ENCODE results near the gene MAGEF1.
A peak's percentile ranks its signal among the peaks of the same experiment; 100 is the strongest.
"Not testable (repeated sequence)": the region's sequence is repeated elsewhere in the genome, so short reads cannot be mapped to it uniquely, and the experiment has no call there.

Gene MAGEF1

DNA sequence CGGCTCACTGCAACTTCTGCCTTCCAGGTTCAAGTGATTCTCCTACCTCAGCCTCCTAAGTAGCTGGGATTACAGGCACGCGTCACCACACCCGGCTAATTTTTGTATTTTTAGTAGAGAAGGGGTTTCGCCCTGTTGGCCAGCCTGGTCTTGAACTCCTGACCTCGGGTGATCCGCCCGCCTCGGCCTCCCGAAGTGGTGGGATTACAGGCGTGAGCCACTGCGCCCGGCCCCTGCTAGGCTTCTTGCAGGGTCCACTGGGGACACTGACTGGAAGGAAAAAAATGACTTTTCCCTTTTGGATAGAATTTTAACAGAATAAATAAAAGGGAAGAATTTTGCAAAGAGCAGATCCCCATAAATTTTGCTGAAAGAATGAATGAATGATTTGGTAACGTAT is 17.3 kb upstream of the MAGEF1 start:
- H3K27ac ChIP-seq (ENCODE audit: low read length); H3K27me3 ChIP-seq (ENCODE audit: insufficient read depth, low read length): not testable (repeated sequence)

DNA sequence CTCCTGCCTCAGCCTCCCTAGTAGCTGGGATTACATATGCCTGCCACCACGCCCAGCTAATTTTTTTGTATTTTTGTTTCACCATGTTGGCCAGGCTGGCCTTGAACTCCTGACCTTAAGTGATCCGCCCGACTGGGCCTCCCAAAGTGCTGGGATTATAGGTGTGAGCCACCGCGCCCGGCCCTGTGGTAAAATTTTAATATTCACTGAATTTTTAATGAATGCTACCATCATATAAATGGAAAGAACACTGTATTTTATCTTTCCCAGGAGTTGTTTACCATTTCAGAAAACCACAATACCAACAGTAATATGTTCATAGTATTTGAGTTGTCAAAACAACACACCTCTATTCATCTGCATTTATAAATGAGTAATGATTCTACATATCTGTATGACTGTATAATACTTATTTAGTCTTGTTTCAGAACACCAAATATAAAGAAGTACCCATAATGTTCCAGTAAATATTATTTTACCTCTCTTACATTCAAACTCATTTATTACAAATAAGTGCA is 16.2 kb upstream of the MAGEF1 start:
- H3K4me1 ChIP-seq (ENCODE audit: insufficient read depth, low read length): no peaks in the 10 kb centered on the region

More for the DNA sequence above, 17.3 kb upstream of the MAGEF1 start:
- H3K9ac ChIP-seq (ENCODE audit: low read depth, low read length); H3K4me3 ChIP-seq (ENCODE audit: low read length); H3K36me3 ChIP-seq (ENCODE audit: insufficient read depth, low read depth, low read length); H3K4me1 ChIP-seq (ENCODE audit: insufficient read depth, low read length); H3K9me3 ChIP-seq (ENCODE audit: insufficient read depth, low read depth, low read length): not testable (repeated sequence)

DNA sequence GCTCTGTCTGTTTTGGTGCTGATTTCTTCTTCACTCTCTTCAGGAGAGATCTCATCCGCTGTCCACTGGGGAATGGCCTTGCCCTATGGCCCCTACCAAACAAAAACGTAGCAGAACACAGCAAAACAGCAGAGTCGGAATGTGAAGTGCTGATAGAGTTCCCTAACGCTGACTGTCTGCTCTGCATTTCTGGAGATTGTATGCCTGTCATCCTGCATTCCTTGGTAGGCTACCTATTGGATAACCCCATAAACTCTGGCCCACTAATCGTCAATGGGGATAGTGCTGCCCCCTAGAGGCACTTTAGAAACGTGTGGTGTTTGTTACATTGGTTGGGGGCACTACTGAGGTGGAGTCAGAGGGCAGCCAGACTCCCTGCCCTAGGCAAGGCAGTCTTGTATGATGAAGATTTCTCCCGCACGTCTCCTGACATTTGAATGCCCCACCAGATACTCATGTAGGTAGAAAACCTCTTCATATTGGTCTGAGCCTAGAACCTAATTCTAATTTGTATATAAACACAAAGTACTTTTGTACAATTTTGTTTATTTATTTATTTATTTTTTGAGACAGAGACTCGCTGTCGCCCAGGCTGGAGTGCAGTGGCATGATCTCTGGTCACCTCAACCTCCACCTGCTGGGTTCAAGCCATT is 15.6 kb upstream of the MAGEF1 start:
- no peak overlapping the region for H3K27ac ChIP-seq (ENCODE audit: low read length)
- no peak overlapping the region for H3K4me3 ChIP-seq (ENCODE audit: low read length)
- H3K36me3 ChIP-seq (ENCODE audit: insufficient read depth, low read depth, low read length): no peaks in the 10 kb centered on the region
- no peaks in the 10 kb centered on the region; the same call in 1 of the 2 replicates for H3K27me3 ChIP-seq (ENCODE audit: insufficient read depth, low read length)
- H3K9ac ChIP-seq (ENCODE audit: low read depth, low read length): no peak overlapping the region
- no peaks in the 10 kb centered on the region for H3K4me1 ChIP-seq (ENCODE audit: insufficient read depth, low read length)
- H3K9me3 ChIP-seq (ENCODE audit: insufficient read depth, low read depth, low read length): no peaks in the 10 kb centered on the region

More for the DNA sequence above, 16.2 kb upstream of the MAGEF1 start:
- H3K4me3 ChIP-seq (ENCODE audit: low read length): no peak overlapping the region
- no peaks in the 10 kb centered on the region for H3K36me3 ChIP-seq (ENCODE audit: insufficient read depth, low read depth, low read length)
- H3K9me3 ChIP-seq (ENCODE audit: insufficient read depth, low read depth, low read length): no peaks in the 10 kb centered on the region
- no peak overlapping the region for H3K9ac ChIP-seq (ENCODE audit: low read depth, low read length)
- no peak overlapping the region for H3K27ac ChIP-seq (ENCODE audit: low read length)
- H3K27me3 ChIP-seq (ENCODE audit: insufficient read depth, low read length): no peaks in the 10 kb centered on the region; the same call in 1 of the 2 replicates

DNA sequence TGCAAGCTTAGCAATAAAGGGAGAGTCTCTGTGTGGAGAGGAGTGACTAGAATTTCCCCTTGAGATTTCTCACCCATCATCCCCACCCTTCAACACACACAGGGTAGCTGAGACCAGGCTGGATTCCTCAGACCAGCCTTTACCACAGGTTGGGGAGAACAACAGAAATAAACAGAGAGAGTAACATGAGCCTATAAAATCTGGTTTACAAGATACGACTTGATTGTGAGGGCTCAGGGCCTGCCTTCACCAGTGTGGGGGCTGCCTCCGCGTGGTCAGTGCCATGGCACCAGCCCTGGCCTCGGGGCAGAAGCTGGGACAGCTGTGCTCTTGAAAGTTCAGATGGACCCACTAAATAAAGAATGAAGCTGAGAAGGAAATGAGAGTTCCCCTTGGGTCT is 14.6 kb upstream of the MAGEF1 start:
- Histone ChIP-seq H3K4me3 (ENCODE audit: low read length) (no peak overlapping the region), H3K4me1 (ENCODE audit: insufficient read depth, low read length) (no peaks in the 10 kb centered on the region), H3K27me3 (ENCODE audit: insufficient read depth, low read length) (no peaks in the 10 kb centered on the region; the same call in 1 of the 2 replicates), H3K27ac (ENCODE audit: low read length) (no peak overlapping the region), H3K9me3 (ENCODE audit: insufficient read depth, low read depth, low read length) (no peaks in the 10 kb centered on the region), H3K36me3 (ENCODE audit: insufficient read depth, low read depth, low read length) (no peaks in the 10 kb centered on the region), H3K9ac (ENCODE audit: low read depth, low read length) (no peak overlapping the region)

DNA sequence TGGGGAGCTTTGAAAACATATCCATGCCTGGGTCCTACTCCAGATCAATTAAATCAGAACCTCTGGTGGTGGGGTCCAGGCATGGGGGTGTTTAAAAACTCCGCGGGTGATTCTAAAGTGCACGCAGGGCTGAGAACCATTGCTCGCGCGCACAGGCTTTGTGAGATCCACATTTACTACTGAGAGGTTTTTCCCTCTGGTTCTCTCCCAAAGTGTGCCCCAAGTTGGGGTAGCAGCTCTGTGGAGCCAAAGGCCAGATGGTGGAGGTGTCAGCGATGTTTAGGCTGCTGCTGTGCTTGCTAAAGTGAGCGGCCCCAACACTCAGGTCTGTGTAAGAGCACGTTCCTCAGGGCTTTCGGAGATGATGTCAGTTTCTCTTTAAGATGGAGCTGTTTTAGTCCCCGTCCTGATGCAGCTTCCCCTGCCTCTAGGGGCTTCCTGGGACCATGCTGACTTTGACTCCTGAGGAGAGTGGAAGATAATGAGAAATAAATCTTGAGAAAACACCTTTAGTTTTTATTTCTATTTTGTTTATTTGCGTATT is 13.4 kb upstream of the MAGEF1 start:
- no peaks in the 10 kb centered on the region for H3K36me3 ChIP-seq (ENCODE audit: insufficient read depth, low read depth, low read length)
- no peaks in the 10 kb centered on the region for H3K4me1 ChIP-seq (ENCODE audit: insufficient read depth, low read length)
- H3K27me3 ChIP-seq (ENCODE audit: insufficient read depth, low read length): no peaks in the 10 kb centered on the region
- H3K4me3 ChIP-seq (ENCODE audit: low read length): no peak overlapping the region
- H3K27ac ChIP-seq (ENCODE audit: low read length): no peak overlapping the region
- H3K9ac ChIP-seq (ENCODE audit: low read depth, low read length): no peak overlapping the region
- no peaks in the 10 kb centered on the region for H3K9me3 ChIP-seq (ENCODE audit: insufficient read depth, low read depth, low read length)

DNA sequence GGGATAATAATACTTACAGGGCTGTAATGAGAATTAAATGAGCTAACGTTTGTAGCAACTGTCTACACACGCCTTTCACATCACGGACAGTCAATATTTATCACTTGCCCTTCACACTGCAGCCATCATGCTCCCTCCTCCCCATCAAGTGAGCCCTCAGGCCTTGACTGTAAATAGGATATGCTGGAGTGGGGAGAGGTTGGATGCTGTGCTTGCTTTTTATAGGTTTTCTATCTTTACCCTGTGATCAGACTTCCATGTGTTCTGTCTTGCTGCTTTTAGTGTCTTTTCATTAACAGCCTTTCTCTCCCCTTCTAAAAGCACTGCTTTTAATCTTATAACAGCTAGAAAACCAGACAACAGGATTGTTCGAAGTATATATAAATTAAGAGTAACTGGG is 12.8 kb upstream of the MAGEF1 start:
- H3K27me3 ChIP-seq (ENCODE audit: insufficient read depth, low read length): no peaks in the 10 kb centered on the region
- H3K4me1 ChIP-seq (ENCODE audit: insufficient read depth, low read length): no peaks in the 10 kb centered on the region
- no peak overlapping the region for H3K4me3 ChIP-seq (ENCODE audit: low read length)
- no peaks in the 10 kb centered on the region for H3K36me3 ChIP-seq (ENCODE audit: insufficient read depth, low read depth, low read length)
- H3K9me3 ChIP-seq (ENCODE audit: insufficient read depth, low read depth, low read length): no peaks in the 10 kb centered on the region
- no peak overlapping the region for H3K27ac ChIP-seq (ENCODE audit: low read length)
- H3K9ac ChIP-seq (ENCODE audit: low read depth, low read length): no peak overlapping the region

DNA sequence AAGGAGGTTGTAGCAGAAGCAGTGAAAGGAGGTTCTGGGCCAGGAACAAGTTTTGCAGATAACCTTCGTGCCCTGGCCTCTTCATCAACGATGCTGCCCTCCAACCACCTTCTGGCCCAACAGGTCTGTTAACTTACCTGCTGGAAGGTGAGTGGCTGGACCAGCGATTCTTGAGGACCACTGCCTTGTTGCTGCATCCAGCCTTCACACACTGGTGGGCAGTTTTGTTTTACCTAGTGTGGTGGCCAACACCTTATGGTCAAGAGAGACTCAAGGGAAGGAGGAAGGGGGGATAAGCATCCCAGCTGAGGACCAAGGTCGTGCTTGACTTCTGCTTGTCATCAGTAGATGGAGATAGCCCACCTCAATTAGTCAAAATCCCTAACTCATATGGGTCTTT is 7.8 kb upstream of the MAGEF1 start:
- Histone ChIP-seq H3K4me1 (ENCODE audit: insufficient read depth, low read length) (peaks cover 17% of the 10 kb centered on the region; the same call in 1 of the 2 replicates), H3K36me3 (ENCODE audit: insufficient read depth, low read depth, low read length) (no peaks in the 10 kb centered on the region), H3K27ac (ENCODE audit: low read length) (no peak overlapping the region), H3K27me3 (ENCODE audit: insufficient read depth, low read length) (no peaks in the 10 kb centered on the region), H3K4me3 (ENCODE audit: low read length) (no peak overlapping the region), H3K9me3 (ENCODE audit: insufficient read depth, low read depth, low read length) (no peaks in the 10 kb centered on the region), H3K9ac (ENCODE audit: low read depth, low read length) (no peak overlapping the region)

DNA sequence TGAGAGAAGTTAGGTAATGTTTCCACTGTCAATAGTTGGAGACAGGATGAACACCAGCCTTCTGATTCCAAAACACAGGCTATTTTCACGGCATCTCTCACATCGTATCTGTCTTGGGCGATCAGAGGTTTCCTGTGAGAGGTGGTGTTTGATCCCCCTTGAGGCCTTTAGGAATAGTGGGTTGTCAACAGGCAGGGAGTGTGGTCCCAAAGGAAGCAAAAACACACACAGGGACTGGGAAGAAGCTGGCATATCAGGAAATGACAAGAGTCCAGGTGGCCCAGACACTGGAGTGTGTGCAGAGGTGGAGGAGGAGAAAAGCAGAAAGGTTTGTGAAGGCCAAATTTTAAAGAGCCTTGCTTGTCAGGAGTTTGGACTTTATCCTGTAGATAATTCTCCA is 6.6 kb upstream of the MAGEF1 start:
- no peaks in the 10 kb centered on the region for H3K27me3 ChIP-seq (ENCODE audit: insufficient read depth, low read length)
- no peak overlapping the region for H3K9ac ChIP-seq (ENCODE audit: low read depth, low read length)
- no peaks in the 10 kb centered on the region for H3K36me3 ChIP-seq (ENCODE audit: insufficient read depth, low read depth, low read length)
- no peak overlapping the region for H3K4me3 ChIP-seq (ENCODE audit: low read length)
- no peak overlapping the region for H3K27ac ChIP-seq (ENCODE audit: low read length)
- no peaks in the 10 kb centered on the region for H3K9me3 ChIP-seq (ENCODE audit: insufficient read depth, low read depth, low read length)
- H3K4me1 ChIP-seq (ENCODE audit: insufficient read depth, low read length): peaks cover 17% of the 10 kb centered on the region; the same call in 1 of the 2 replicates

DNA sequence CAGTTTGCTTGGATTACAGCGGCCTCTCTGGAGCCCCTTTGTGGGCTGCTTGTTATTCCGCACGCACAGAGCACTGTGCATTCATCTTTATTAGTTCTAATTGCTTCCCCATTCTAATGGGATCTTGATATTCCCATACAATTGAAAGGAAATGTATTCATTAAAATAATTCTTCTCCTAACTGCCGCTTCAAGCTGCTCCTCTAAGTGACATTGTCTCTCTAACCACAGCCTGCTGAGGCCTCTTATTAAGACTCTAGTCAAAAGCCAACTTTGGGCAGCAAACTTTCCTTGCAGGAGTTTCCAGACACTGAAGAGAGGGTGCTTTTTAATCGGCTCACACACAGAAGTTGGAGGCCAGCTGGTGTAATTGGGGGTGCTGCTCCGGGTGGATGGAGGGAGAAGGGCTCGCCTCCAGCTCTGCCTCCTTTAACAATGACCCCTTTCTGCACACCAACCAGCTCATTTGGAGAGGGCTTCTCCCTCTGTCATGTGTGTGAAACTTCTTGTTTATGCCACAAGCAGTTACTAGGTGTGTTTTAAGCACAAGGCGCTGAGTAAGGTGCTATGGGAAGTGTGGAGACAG is 5.6 kb upstream of the MAGEF1 start:
- peak overlapping the region; percentile 11; the same call in 1 of the 2 replicates for H3K9ac ChIP-seq (ENCODE audit: low read depth, low read length)
- no peaks in the 10 kb centered on the region for H3K27me3 ChIP-seq (ENCODE audit: insufficient read depth, low read length)
- H3K4me1 ChIP-seq (ENCODE audit: insufficient read depth, low read length): peaks cover 19% of the 10 kb centered on the region; the same call in 1 of the 2 replicates
- no peak overlapping the region for H3K27ac ChIP-seq (ENCODE audit: low read length)
- peak overlapping the region; percentile 41; the same call in 1 of the 2 replicates for H3K4me3 ChIP-seq (ENCODE audit: low read length)
- H3K9me3 ChIP-seq (ENCODE audit: insufficient read depth, low read depth, low read length): no peaks in the 10 kb centered on the region
- no peaks in the 10 kb centered on the region for H3K36me3 ChIP-seq (ENCODE audit: insufficient read depth, low read depth, low read length)

DNA sequence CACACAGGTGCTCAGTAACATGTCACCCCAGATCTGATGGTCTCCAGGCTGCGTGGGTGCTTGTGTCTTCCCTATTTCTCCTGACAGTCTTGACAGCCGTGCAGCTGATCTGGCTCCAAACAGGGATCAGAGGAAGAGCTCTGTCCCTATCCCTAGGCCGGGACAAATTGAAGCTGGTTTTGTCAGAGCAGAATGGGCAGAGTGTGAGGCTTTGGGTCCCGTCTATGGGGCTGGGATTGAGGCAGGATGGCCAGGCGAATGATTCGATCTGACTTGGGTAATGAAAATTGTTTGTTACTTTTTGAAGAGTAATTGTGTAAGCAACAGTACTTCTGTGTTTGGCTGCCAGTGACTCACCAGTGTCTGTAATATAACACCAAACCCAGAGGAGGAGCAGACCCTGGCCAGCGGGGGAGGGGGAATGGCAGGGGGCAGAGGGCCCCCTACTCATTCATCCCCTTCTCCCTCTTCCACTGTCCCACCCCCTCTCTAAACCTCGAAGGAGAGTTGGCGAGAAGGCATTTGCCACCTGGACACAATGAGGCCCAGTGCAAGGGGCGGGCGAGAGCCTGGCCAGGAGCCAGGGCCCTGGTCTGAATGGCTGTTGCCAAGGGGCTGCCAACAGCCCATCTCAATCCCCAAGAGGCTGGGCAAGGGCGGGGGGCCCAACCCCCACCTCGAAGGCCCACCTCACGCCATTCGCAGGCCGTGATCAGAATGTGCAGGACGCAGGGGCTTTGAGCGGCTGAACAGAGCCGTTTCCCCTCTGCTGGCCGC is 4.9 kb upstream of the MAGEF1 start:
- H3K9ac ChIP-seq (ENCODE audit: low read depth, low read length): peak overlapping the region; percentile 11; the same call in 1 of the 2 replicates
- H3K27me3 ChIP-seq (ENCODE audit: insufficient read depth, low read length): no peaks in the 10 kb centered on the region
- H3K4me1 ChIP-seq (ENCODE audit: insufficient read depth, low read length): peaks cover 21% of the 10 kb centered on the region; the same call in 1 of the 2 replicates
- H3K27ac ChIP-seq (ENCODE audit: low read length): no peak overlapping the region
- no peaks in the 10 kb centered on the region for H3K9me3 ChIP-seq (ENCODE audit: insufficient read depth, low read depth, low read length)
- no peaks in the 10 kb centered on the region for H3K36me3 ChIP-seq (ENCODE audit: insufficient read depth, low read depth, low read length)
- H3K4me3 ChIP-seq (ENCODE audit: low read length): peak overlapping the region; percentile 41; the same call in 1 of the 2 replicates

DNA sequence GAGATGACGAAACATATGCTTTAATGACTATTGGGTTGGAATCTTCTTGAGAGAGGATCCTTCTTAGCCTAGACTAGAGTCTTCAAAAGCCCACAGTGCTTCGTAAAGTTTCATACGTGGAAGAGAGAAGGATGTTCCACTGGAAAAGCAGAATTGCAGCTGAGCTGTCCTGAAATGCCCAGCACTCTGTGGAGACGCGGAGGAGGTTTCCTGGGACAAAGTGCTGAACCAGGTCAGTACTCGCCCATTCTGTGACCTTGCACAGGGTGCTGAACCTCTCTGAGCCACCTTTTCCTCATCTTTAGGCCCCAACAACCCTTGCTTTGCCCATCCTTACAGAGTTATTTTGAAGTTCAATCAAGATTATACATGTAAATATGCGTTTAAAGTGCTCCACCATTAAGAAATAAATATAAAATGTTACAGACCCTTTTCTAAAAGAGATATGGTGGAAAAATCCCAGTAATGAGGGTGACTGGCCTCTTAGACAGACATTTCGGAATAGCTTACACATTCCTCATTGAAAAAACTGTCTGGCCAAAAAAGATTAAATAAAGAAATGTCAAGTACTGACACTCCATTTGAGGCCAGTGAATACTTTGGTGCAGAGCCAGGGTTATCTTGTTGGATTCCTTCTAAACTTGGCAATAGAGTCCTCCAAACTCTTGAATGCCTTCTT is 4.2 kb upstream of the MAGEF1 start:
- H3K4me3 ChIP-seq (ENCODE audit: low read length): peak overlapping the region; percentile 41; the same call in 1 of the 2 replicates
- H3K9ac ChIP-seq (ENCODE audit: low read depth, low read length): peak overlapping the region; percentile 11; the same call in 1 of the 2 replicates
- no peaks in the 10 kb centered on the region for H3K27me3 ChIP-seq (ENCODE audit: insufficient read depth, low read length)
- H3K9me3 ChIP-seq (ENCODE audit: insufficient read depth, low read depth, low read length): no peaks in the 10 kb centered on the region
- no peaks in the 10 kb centered on the region for H3K36me3 ChIP-seq (ENCODE audit: insufficient read depth, low read depth, low read length)
- H3K4me1 ChIP-seq (ENCODE audit: insufficient read depth, low read length): peaks cover 21% of the 10 kb centered on the region; the same call in 1 of the 2 replicates
- H3K27ac ChIP-seq (ENCODE audit: low read length): no peak overlapping the region
